WTC11 (cell line): ENCODE results near the gene CCBE1.

Experiments used
- ATF1 ChIP-seq: sonication (generic); formaldehyde crosslinking; IDR thresholded peaks from 2 replicates; pipeline ENCODE4 v1.8.1; 2023; ENCODE audit warnings: mild to moderate bottlenecking, moderate library complexity, missing genetic modification reagents
- CREB1 ChIP-seq: sonication (generic); formaldehyde crosslinking; IDR thresholded peaks from 2 replicates; pipeline ENCODE4 v1.8.0; 2023; ENCODE audit warnings: mild to moderate bottlenecking, missing genetic modification reagents
- CTCF ChIP-seq: fragments of 200-600 bp; IDR thresholded peaks from 2 replicates; pipeline ENCODE4 v1.8.0; 2022; ENCODE audit warnings: antibody characterized with exemption
- ETV6 ChIP-seq: sonication (generic); formaldehyde crosslinking; IDR thresholded peaks from 2 replicates; pipeline ENCODE4 v1.8.1; 2022; ENCODE audit warnings: mild to moderate bottlenecking, missing genetic modification reagents
- MAX ChIP-seq: sonication (generic); formaldehyde crosslinking; IDR thresholded peaks from 2 replicates; pipeline ENCODE4 v1.8.0; 2022; ENCODE audit warnings: mild to moderate bottlenecking, missing genetic modification reagents
- MXD4 ChIP-seq: fragments of 250-450 bp; sonication (Bioruptor Pico); IDR thresholded peaks from 2 replicates; pipeline ENCODE4 v1.8.0; 2021; ENCODE audit warnings: mild to moderate bottlenecking, moderate library complexity, borderline replicate concordance
- SP1 ChIP-seq: sonication (generic); formaldehyde crosslinking; conservative IDR thresholded peaks from 2 replicates; pipeline ENCODE4 v1.8.1; 2022; ENCODE audit warnings: missing genetic modification reagents
- TP53 ChIP-seq: sonication (generic); formaldehyde crosslinking; IDR thresholded peaks from 2 replicates; pipeline ENCODE4 v1.8.1; 2023; ENCODE audit warnings: mild to moderate bottlenecking, missing genetic modification reagents
- USF1 ChIP-seq: sonication (generic); formaldehyde crosslinking; IDR thresholded peaks from 2 replicates; pipeline ENCODE4 v1.8.0; 2022; ENCODE audit warnings: mild to moderate bottlenecking, missing genetic modification reagents
- USF2 ChIP-seq: sonication (generic); formaldehyde crosslinking; IDR thresholded peaks from 2 replicates; pipeline ENCODE4 v1.8.1; 2023; ENCODE audit warnings: mild to moderate bottlenecking, missing genetic modification reagents, moderate library complexity

GRCh38 chr18:59616501-59616900, 80.7 kb downstream of the CCBE1 start:
- TF ChIP-seq MAX (CRISPR knock-in tag) (no peak), SP1 (no peak), USF2 (CRISPR knock-in tag) (no peak), USF1 (no peak), CTCF (no peak), CREB1 (CRISPR knock-in tag) (no peak), TP53 (CRISPR knock-in tag) (no peak), ETV6 (CRISPR knock-in tag) (no peak), ATF1 (CRISPR knock-in tag) (no peak), MXD4 (CRISPR knock-in tag) (no peak)
